Lower leg skin (tissue), 4 donors: Measurements from ENCODE around the gene CAMTA1. TPM values are rescaled to one million over a fixed set of nuclear protein-coding genes. Genes with fewer than 3 reads are reported as not detected.

Source experiments
- DNase-seq, 2 donors: peaks; one replicate each; pipeline ENCODE4 v3.0.0-alpha.2; 2019; ENCODE audit warnings: low spot score in 2 of 2
- H3K4me3 ChIP-seq: fragments of 200-600 bp; sonication (generic); 2 replicates; pipeline ENCODE4 v1.5.1; 2017; ENCODE audit warnings: mild to moderate bottlenecking, low read depth; ENCODE audit not compliant: poor library complexity, severe bottlenecking
- POLR2A ChIP-seq, 2 donors: fragments of 450-650 bp; IDR thresholded peaks; one replicate each; pipeline ENCODE4 v1.6.1; 2016 to 2017; ENCODE audit warnings: antibody characterized with exemption in 2 of 2, mild to moderate bottlenecking in 1 of 2, moderate library complexity in 1 of 2
- WGBS, 2 donors: methylation state at CpG; one replicate each; pipeline ENCODE4 v1.1.5; 2018; 5-methylcytosine and 5-hydroxymethylcytosine counted together
- intact Hi-C: fragments of 100-400 bp; cut with DNase I; formaldehyde crosslinking; loops from one replicate; pipeline ENCODE4 v1.15.0; 2023; ENCODE audit warnings: low total_unique reads
- total RNA-seq, 4 donors: library from RNA; depleted of rRNA; stranded (reverse); fragments of >200 nt; gene quantifications; one replicate each; pipeline ENCODE4 v1.1.0, GENCODE V29; 2016
- TF ChIP-seq, protein P1 (sequence below), 3 donors: fragments of 450-650 bp; IDR thresholded peaks; one replicate each; pipeline ENCODE4 v1.5.1; 2016; ENCODE audit warnings: antibody characterized with exemption in 3 of 3, mild to moderate bottlenecking in 3 of 3, moderate library complexity in 2 of 3

Gene CAMTA1
- total RNA-seq, 4 donors from 2014 or later, result 24.4 to 52.3 (median 32.9) TPM

DNA sequence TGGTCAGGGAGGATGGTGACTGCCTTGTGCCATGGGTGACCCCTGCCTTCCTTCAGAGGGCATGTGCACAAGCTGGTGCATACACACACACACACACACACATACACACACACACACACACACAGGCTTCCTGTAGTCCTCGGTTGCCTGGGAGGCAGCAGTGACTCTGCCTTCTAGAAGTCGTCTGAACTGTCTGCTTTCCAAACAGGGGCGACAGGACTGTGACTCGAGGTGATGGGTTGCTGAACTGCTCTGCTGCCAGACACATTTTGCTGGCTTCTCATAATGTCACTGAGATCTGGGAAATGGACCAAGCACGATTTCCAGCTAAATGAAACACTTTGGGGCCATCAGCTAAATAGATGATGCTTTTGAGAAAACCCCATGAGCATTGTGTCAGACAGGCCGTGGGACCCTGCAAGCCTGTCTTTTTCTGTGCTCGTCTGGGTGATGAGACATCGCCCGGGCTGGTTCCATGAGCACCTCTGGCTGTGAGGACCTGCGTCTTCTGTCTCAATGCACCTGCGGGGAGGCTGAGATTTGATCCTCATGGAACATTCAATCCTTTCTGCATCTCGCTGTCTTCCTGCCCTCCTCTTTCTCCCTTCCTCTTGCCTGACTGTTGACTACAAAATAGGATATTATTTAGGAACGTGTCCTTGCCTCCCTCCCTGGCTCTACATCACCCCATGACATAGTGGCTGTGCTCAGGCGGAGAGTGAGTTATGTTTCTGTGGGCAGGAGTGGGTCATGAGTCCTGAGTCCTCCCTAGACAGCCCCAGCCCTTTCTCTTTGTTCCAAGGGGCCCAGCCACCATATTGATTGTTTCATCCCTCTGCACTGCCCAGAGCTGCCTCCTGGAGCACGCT, 436.8 kb downstream of the CAMTA1 start:
- DNase-seq, result peak; percentile 5 to 42
- H3K4me3 ChIP-seq, result no peak overlapping the region
- 69 to 75% methylated on average over 15 of the region's 15 CpGs for WGBS, 2 donors
- intact Hi-C loops, result no loop called here
- TF ChIP-seq, protein P1, sequence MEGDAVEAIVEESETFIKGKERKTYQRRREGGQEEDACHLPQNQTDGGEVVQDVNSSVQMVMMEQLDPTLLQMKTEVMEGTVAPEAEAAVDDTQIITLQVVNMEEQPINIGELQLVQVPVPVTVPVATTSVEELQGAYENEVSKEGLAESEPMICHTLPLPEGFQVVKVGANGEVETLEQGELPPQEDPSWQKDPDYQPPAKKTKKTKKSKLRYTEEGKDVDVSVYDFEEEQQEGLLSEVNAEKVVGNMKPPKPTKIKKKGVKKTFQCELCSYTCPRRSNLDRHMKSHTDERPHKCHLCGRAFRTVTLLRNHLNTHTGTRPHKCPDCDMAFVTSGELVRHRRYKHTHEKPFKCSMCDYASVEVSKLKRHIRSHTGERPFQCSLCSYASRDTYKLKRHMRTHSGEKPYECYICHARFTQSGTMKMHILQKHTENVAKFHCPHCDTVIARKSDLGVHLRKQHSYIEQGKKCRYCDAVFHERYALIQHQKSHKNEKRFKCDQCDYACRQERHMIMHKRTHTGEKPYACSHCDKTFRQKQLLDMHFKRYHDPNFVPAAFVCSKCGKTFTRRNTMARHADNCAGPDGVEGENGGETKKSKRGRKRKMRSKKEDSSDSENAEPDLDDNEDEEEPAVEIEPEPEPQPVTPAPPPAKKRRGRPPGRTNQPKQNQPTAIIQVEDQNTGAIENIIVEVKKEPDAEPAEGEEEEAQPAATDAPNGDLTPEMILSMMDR (IDR thresholded peaks at IDR 0.05), result no peak
- no peak for TF ChIP-seq POLR2A (IDR thresholded peaks at IDR 0.05)

DNA sequence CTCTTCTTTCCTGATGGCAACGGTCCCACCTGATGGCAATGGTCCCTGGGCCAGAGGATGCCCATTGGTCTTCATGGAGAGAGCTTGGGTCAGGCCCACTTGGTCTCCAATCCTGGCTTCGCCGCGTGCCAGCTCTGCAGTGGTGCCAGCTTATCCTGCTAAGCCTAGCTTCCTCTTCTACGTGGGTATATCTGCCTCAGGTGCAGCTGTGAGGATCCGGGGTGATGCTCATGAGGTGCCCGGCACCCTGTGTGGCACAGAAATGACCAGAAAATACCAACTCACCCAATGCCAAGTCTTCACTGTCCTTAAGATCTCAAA, 437.4 kb downstream of the CAMTA1 start:
- intact Hi-C loops, result no loop called here
- no peak for TF ChIP-seq POLR2A (IDR thresholded peaks at IDR 0.05)
- TF ChIP-seq, protein P1 (IDR thresholded peaks at IDR 0.05), result no peak
- 90 to 92% methylated on average over 7 of the region's 7 CpGs for WGBS, 2 donors
- peak in 1 of 2 donors; percentile 71 for DNase-seq
- H3K4me3 ChIP-seq, result no peak overlapping the region

DNA sequence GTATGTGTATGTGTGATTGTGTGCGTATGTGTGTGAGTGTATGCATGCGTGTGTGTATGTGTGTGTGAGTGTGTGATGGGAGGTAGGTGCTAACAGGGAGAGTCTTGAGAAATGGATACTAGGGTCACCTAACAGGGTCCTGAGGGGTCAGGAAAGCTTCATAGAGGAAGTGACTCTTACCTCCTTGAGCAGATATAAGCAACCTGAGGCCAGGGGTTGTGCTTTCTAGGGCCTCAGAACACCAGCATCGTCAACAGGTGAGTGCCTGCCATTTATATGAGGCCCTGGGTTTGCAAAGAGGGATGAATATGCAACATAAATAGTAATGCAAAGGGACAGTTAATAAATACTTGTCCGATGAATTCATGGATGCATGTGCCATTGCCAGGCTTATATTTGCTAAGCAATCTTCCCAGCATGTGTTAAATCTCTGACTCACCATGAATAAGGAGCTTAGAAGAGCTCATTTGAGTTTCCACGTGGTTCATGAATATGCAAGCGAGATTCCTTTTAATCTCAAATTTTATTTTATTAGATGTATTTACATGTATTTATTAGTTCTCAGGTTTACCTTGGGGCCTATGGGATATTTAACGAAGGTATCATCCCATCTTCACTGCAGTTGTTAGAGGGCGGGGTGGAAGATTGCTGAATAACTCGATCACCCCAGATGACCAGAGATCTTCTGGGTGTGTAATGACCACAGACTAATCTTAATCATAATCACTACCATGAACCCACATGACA, 438.3 kb downstream of the CAMTA1 start:
- WGBS, 2 donors, result 86% methylated on average over 9 of the region's 9 CpGs
- DNase-seq, result no peak
- TF ChIP-seq POLR2A (IDR thresholded peaks at IDR 0.05), result no peak
- TF ChIP-seq, protein P1 (IDR thresholded peaks at IDR 0.05), result no peak
- no peak overlapping the region for H3K4me3 ChIP-seq
- intact Hi-C loops, result no loop called here

DNA sequence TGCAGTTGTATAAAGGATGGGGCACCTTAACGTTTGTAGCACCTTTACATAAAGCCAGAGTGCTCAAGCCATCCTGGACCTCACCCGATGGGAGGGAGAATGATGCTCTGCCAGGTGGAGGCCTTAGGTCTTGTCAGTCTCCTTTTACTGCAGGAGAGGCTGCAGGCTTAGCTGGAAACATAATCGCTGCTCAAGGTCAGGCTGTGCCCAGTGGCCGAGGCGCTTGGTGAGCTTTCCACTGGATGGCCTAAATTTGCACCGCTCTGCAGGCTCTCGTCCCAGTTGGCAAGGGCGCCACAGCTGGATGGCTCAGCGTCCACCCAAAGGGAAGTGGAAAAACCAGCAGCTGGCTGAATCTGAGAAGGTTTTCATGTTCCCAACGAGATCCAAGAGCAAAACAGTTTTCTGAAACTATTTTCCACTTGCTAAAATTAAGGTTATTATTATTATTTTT, 438.9 kb downstream of the CAMTA1 start:
- peak; percentile 6 to 63 for DNase-seq
- intact Hi-C loops, result no loop called here
- no peak overlapping the region for H3K4me3 ChIP-seq
- TF ChIP-seq, protein P1 (IDR thresholded peaks at IDR 0.05), result no peak
- no peak for TF ChIP-seq POLR2A (IDR thresholded peaks at IDR 0.05)
- WGBS, 2 donors, result 64 to 75% methylated on average over 10 of the region's 10 CpGs

DNA sequence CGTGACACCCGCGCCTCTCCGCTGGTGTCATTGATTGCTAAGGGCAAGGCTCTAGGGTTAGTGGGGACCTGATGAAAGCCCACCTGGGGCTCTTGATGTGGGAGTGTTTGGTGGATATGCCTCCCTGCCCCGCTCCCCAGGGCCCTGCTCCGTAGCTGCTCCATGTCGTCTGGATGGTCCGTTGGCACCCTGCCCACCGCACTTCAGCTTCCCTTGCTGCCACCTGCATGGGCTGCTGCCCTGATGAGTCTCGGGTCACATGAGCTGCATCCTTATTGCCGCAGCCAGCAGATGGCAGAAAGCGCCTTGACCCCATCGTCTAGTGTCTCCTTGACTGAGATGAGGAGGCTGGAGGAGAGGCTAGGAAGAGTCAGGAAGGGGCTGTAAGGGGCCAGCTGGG, 439.4 kb downstream of the CAMTA1 start:
- TF ChIP-seq POLR2A (IDR thresholded peaks at IDR 0.05), result no peak
- TF ChIP-seq, protein P1 (IDR thresholded peaks at IDR 0.05), result no peak
- intact Hi-C loops, result no loop called here
- no peak overlapping the region for H3K4me3 ChIP-seq
- WGBS, 2 donors, result 63 to 74% methylated on average over 13 of the region's 13 CpGs
- peak; percentile 10 to 78 for DNase-seq
